HG02798 (cell line): ENCODE data around the gene BLVRA.
"Not testable (repeated sequence)": the region's sequence is repeated elsewhere in the genome, so short reads cannot be mapped to it uniquely, and the experiment has no call there.

Experiments
- ATAC-seq: cut with Tn5 transposase; IDR thresholded peaks from one replicate; pipeline ENCODE4 v1.9.1; 2021; ENCODE audit warnings: mild to moderate bottlenecking; ENCODE audit not compliant: unreplicated experiment, poor library complexity

The BLVRA gene, protein sequence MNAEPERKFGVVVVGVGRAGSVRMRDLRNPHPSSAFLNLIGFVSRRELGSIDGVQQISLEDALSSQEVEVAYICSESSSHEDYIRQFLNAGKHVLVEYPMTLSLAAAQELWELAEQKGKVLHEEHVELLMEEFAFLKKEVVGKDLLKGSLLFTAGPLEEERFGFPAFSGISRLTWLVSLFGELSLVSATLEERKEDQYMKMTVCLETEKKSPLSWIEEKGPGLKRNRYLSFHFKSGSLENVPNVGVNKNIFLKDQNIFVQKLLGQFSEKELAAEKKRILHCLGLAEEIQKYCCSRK

DNA sequence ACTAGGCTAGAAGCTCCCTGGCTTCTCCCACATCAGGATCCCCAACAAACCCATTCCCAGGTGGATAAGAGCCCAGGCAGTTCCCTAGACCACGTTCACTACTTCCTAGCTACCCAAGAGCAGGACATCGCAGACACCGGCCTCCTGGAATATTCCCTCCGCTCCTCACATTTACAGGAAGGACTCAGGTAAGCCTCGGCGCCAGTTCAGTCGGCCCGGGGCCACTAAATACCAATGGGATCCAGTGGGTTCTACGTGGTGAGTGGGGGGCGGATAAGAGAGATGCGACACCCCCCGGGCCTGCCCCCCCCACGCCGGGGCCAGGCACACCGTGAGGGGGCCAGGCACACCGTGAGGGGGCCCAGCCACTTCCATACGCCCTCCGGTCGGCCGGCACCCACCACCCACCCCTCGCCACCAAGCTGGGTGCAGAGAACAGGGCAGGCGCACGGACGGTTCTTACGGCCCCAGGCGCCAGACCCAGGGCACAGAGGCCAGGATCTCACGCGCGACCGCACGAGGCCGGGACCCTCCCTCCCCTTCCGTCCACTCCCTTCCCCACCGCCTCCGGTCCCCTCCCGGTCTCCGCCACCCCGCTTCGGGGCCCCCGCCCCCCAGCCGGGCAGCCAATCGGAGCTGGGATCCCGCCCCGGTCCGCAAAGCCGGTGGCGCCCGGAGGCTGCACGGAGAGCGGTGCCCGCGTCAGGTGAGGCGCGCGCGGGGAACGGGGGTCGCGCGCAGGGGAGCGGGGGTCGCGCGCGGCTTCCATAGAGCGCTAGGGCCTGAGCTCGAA, at the start of gene BLVRA:
TSS of gene BLVRA (plus strand) at position 652 of the 793 bp plus-strand sequence. CDS start 12,479 bp downstream, outside the sequence.
- ATAC-seq, result peak; percentile 80

DNA sequence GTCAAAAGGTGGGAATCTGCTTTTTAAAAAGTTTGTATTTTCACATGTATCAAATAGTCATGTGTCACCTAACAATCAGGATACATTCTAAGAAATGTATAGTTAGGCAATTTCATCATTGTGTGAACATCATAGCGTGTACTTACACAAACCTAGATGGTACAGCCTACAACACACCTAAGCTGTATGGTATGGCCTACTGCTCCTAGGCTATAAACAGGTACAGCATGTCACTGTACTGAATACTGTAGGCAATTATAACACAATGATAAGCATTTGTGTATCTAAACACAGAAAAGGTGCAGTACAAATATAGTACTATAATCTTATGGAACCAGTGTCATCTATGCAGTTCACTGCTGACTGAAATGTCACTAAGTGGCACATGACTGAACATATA, 47.0 kb upstream of the BLVRA start:
- ATAC-seq, result no peak

- not testable (repeated sequence) for ATAC-seq
Observed at GRCh38 chr7:43715966-43716365, 42.5 kb upstream of the BLVRA start.

DNA sequence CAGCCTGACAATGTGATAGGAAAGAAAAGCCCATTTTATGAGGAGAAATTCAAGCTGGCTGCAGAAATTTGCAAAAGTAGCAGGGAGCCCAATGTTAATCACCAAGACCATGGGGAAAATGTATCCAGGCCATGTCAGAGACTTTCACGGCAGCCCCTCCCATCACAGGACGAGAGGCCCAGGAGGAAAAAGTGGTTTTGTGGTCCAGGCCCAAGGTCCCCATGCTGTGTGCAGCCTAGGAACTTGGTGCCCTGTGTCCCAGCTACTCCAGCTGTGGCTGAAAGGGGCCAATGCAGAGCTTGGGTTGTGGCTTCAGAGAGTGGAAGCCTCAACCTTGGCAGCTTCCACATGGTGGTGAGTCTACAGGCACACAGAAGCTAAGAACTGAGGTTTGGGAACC, 41.9 kb upstream of the BLVRA start:
- ATAC-seq, result no peak

DNA sequence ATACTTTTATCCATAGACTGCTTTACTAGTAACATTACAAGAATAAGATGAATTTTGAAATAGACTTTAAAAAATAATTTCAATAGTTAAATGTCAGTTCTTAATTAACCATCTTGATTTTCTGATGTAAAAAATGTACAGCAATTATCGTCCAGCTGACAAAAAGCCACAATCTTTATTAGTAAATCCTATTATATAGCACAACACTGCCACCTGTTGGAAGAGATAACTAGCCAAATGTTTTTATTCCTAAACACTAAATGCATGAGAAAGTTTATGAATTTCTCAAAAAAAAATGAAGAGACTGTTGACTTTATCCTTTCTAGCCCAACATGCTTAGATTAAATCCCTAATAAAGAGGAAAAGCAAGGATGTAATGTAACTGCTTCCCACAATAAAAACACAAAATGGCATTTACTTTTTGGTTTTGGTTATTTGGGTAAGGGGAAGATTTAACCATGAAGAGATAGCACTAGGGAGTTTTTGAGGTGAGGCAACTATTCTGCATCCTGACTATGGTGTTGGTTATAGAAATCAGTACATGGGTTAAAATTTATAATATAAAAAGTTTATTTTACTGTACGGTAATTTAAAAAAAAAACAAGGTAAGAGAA, 37.2 kb upstream of the BLVRA start:
- no peak for ATAC-seq

DNA sequence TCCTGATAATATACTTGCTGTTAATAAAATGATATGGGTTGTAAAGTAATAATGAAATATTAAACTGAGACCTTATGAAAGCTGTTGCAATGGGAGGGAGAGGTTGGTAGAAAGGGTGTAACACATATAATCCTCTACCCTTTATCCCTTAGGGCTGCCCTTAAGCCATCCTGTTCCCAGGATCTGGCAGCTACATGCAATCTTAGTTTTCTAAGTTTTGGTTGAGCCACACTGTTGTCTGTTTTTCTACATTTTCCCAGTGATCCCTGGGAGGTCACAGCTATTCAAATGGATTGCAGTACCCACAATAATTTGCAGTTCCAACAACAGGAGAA, 35.5 kb upstream of the BLVRA start:
- no peak for ATAC-seq

DNA sequence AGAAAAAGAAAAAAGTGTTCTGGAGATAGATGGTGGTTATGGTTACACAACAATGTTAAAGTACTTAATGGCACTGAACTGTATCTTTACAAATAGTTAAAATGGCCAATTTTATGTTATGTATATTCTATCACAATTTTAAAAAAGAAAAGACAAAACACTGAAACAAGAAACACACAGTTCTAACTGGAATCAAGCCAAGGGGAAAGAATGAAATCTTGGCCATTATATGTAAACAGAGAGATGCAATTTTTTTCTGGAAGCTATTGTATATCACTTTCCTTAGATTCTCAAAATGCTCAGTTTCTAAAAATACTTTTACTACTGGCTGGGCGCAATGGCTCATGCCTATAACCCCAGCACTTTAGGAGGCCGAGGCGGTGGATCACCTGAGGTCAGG, 33.2 kb upstream of the BLVRA start:
- no peak for ATAC-seq

DNA sequence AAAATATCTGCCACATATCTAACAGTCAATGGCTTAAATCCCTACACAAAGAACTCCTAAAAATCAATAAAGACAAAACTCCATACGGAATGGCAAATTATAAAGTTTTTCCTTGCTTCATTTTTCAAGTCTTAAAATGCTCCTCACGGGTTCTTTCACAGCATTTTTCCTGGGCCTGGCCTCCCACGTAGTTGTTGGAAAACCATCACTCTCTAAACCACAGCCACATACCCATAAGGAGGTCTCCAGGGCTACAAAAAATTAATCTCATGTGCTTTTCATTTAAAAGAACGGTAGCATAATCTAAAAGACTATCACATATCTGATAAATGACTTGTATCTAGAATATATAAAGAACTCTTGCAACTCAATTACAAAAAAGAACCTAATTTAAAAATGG, 32.0 kb upstream of the BLVRA start:
- ATAC-seq, result no peak

- ATAC-seq, result no peak
Observed at GRCh38 chr7:43727003-43727402, 31.5 kb upstream of the BLVRA start.

GRCh38 chr7:43727494-43727893, 31.0 kb upstream of the BLVRA start:
- ATAC-seq, result no peak

DNA sequence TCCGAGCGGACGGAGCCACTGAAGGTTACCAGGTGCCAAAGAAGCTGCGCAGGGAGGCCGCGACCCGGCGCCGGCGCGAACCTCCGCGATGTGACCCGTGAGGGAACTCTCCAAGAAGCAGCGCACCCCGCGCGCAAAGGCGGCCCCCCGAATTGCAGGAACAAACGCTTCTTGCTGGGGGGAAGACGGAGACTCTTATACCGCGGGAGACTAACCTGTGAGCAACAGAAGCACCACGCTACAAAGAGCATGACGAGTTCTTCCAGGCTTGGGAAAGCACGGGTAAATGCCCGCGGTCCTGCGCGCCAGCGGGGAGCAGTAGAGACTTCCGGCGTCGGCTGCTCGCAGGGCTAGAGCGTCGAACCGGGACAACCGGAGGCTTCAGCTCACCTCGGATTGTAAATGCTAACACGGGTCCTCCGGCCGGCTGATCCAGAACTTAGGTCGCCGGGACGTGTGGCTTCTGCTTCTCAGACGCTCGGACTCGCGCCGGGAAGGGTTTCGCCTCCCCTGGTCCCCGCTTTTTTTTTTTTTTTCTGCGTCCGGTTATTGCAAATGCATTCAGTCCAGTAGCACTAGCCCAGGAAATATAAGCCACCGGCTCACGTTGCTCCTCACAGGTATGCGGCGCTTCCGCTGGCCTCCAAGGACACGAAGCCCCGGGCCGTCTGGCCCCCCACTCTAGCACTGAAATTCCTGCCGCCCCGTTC, 29.1 kb upstream of the BLVRA start, which contains the start of gene COA1:
TSS of gene COA1 (minus strand) at position 310 of the 710 bp plus-strand sequence. CDS start 80,909 bp downstream, outside the sequence.
- peak; percentile 87 for ATAC-seq

- peak; percentile 6 for ATAC-seq
Observed at GRCh38 chr7:43729924-43730248, 28.6 kb upstream of the BLVRA start.

- ATAC-seq, result not testable (repeated sequence)
Observed at GRCh38 chr7:43731494-43731893, 27.0 kb upstream of the BLVRA start.

GRCh38 chr7:43734575-43735332, 23.7 kb upstream of the BLVRA start:
- ATAC-seq, result not testable (repeated sequence)

GRCh38 chr7:43735403-43735801, 23.1 kb upstream of the BLVRA start:
- ATAC-seq, result peak; percentile 26

DNA sequence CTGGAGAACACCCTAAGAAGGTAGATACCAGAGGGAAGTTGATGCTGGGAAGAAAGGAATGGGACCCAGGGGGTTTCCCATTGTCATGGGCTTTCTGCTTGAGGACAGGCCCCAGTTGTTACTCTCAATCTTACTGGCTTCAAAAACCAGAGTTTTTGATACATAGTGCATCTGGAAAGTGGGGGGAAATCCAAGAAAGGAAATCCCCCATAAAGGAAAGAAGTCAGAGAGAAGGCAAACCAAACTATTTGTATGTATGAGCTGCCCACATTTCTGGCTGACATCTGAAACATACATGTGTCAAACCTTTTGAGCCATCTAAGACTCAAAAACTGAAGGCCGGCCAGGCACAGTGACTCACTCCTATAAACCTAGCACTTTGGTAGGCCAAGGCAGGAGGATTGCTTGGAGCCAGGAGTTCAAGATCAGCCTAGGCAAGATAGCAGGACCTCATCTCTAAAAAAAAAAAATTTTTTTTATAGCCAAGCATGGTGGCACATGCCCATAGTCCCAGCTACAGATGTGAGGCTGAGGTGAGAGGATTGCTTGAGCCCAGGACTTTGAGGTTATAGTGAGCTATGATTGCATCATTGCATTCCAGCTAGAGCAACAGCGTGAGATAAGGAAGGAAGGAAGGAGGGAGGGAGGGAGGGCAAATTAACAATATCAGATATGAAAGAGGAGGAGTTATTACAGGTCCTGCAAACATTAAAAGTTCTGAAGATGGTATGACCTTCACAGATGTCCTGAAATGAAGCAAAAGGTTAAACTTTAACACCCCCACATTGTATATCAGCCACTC, 22.5 kb upstream of the BLVRA start:
- peak; percentile 83 for ATAC-seq

- ATAC-seq, result no peak
Observed at GRCh38 chr7:43737467-43738127, 20.9 kb upstream of the BLVRA start.

DNA sequence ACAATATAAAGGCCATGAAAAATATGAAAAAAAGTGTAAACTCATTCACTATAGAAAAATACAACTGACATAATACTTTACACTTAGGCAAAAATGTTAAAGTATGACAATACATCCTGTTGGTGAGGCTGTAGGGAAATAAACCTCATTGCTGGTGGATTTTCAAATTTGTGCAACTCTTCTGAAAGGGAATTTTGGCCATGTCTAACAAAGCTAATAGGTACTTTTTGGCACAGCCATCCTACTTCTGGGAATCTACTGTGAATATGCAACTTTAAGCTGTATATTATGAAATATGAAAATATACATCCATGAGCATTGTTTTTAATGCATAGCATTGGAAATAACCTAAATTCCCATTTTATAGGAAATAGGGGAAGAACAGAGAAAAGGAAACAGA, 15.8 kb upstream of the BLVRA start:
- ATAC-seq, result no peak
